Gastroesophageal sphincter (tissue), 4 donors: Measurements from ENCODE around the gene ELF1. TPM values are rescaled to one million over a fixed set of nuclear protein-coding genes. Genes with fewer than 3 reads are reported as not detected.
A peak's percentile ranks its signal among the peaks of the same experiment; 100 is the strongest.

Source experiments
- ATAC-seq: fragments of 150-250 bp; one replicate; pipeline ENCODE4 v1.9.1; 2016; ENCODE audit warnings: mild to moderate bottlenecking, moderate library complexity
- H3K27ac ChIP-seq, 4 donors: fragments of 200-600 bp; sonication (generic) in 3 of 4; 1 replicate in 3 of 4; 2 replicates in 1 of 4; pipeline ENCODE4 v1.5.1; 2016 to 2019
- H3K27me3 ChIP-seq: fragments of 200-600 bp; sonication (generic); one replicate; pipeline ENCODE4 v1.5.1; 2019
- H3K36me3 ChIP-seq, 2 donors: fragments of 200-600 bp; sonication (generic); one replicate each; pipeline ENCODE4 v1.5.1; 2019; ENCODE audit warnings: control low read depth in 1 of 2
- H3K4me1 ChIP-seq, 3 donors: fragments of 200-600 bp; sonication (generic); 1 replicate in 2 of 3; 2 replicates in 1 of 3; pipeline ENCODE4 v1.5.1; 2016 to 2019; ENCODE audit warnings: control low read depth in 2 of 3
- H3K4me3 ChIP-seq, 2 donors: fragments of 200-600 bp; sonication (generic); one replicate each; pipeline ENCODE4 v1.5.1; 2019; ENCODE audit warnings: mild to moderate bottlenecking in 1 of 2, moderate library complexity in 1 of 2
- H3K9me3 ChIP-seq, 3 donors: fragments of 200-600 bp; sonication (generic); one replicate each; pipeline ENCODE4 v1.5.1; 2017 to 2019; ENCODE audit warnings: control low read depth in 2 of 3
- EP300 ChIP-seq: sonication (generic); formaldehyde crosslinking; IDR thresholded peaks from one replicate; pipeline ENCODE4 v1.6.1; 2017; ENCODE audit warnings: antibody characterized with exemption, mild to moderate bottlenecking
- POLR2A ChIP-seq, 2 donors: fragments of 450-650 bp; IDR thresholded peaks; one replicate each; pipeline ENCODE4 v1.6.1; 2017; ENCODE audit warnings: antibody characterized with exemption in 2 of 2, mild to moderate bottlenecking in 2 of 2, moderate library complexity in 1 of 2
- POLR2AphosphoS5 ChIP-seq: sonication (generic); formaldehyde crosslinking; IDR thresholded peaks from one replicate; pipeline ENCODE4 v1.6.1; 2017; ENCODE audit warnings: antibody characterized with exemption
- WGBS, 2 donors: methylation state at CpG; one replicate each; pipeline ENCODE4 v1.1.5; 2018; ENCODE audit warnings: low coverage in 1 of 2; 5-methylcytosine and 5-hydroxymethylcytosine counted together
- total RNA-seq, 4 donors: library from RNA; depleted of rRNA; stranded (reverse); fragments of >200 nt; gene quantifications; one replicate each; pipeline ENCODE4 v1.1.0, GENCODE V29; 2016
- TF ChIP-seq, protein P1 (sequence below), 4 experiments: fragments of 200-600 bp in 2 of 4; fragments of 450-650 bp in 2 of 4; sonication (generic) in 1 of 4; IDR thresholded peaks; one replicate each; pipeline ENCODE4 v1.5.1; 2017 to 2019; ENCODE audit warnings: antibody characterized with exemption in 4 of 4, mild to moderate bottlenecking in 2 of 4, moderate library complexity in 2 of 4

Gene ELF1
- total RNA-seq, 4 donors from 2014 or later: 58.2 to 86.6 (median 69.3) TPM

- H3K4me3 ChIP-seq: no peak overlapping the region
- H3K27me3 ChIP-seq: no peaks in the 10 kb centered on the region
- H3K27ac ChIP-seq: peak overlapping the region in 1 of 4 donors; percentile 3
- WGBS, 2 donors: 79 to 88% methylated on average over 2 of the region's 2 CpGs
- ATAC-seq: no peak
- H3K36me3 ChIP-seq: no peaks in the 10 kb centered on the region
- peaks cover 0 to 60% (median 5%) of the 10 kb centered on the region in 3 donors for H3K4me1 ChIP-seq
- TF ChIP-seq EP300 (no peak), POLR2AphosphoS5 (no peak), POLR2A (IDR thresholded peaks at IDR 0.05) (no peak)
- TF ChIP-seq, protein P1, sequence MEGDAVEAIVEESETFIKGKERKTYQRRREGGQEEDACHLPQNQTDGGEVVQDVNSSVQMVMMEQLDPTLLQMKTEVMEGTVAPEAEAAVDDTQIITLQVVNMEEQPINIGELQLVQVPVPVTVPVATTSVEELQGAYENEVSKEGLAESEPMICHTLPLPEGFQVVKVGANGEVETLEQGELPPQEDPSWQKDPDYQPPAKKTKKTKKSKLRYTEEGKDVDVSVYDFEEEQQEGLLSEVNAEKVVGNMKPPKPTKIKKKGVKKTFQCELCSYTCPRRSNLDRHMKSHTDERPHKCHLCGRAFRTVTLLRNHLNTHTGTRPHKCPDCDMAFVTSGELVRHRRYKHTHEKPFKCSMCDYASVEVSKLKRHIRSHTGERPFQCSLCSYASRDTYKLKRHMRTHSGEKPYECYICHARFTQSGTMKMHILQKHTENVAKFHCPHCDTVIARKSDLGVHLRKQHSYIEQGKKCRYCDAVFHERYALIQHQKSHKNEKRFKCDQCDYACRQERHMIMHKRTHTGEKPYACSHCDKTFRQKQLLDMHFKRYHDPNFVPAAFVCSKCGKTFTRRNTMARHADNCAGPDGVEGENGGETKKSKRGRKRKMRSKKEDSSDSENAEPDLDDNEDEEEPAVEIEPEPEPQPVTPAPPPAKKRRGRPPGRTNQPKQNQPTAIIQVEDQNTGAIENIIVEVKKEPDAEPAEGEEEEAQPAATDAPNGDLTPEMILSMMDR (IDR thresholded peaks at IDR 0.05): no peak
- no peaks in the 10 kb centered on the region for H3K9me3 ChIP-seq
Observed at GRCh38 chr13:41019578-41020347, 647 bp upstream of the ELF1 start.

GRCh38 chr13:41018602-41018948, 541 bp downstream of the ELF1 start:
- Histone ChIP-seq H3K36me3 (no peaks in the 10 kb centered on the region), H3K4me1 (peaks cover 0 to 59% (median 5%) of the 10 kb centered on the region in 3 donors), H3K27ac (peak overlapping the region in 3 of 4 donors; percentile 33 to 57 (median 47)), H3K4me3 (peak overlapping the region; percentile 12 to 25), H3K9me3 (no peaks in the 10 kb centered on the region), H3K27me3 (no peaks in the 10 kb centered on the region)
- 87 to 100% methylated on average over 1 of the region's 1 CpG for WGBS, 2 donors
- ATAC-seq: no peak
- TF ChIP-seq, protein P1 (IDR thresholded peaks at IDR 0.05): no peak
- no peak for TF ChIP-seq POLR2AphosphoS5
- TF ChIP-seq POLR2A (IDR thresholded peaks at IDR 0.05): no peak
- no peak for TF ChIP-seq EP300

DNA sequence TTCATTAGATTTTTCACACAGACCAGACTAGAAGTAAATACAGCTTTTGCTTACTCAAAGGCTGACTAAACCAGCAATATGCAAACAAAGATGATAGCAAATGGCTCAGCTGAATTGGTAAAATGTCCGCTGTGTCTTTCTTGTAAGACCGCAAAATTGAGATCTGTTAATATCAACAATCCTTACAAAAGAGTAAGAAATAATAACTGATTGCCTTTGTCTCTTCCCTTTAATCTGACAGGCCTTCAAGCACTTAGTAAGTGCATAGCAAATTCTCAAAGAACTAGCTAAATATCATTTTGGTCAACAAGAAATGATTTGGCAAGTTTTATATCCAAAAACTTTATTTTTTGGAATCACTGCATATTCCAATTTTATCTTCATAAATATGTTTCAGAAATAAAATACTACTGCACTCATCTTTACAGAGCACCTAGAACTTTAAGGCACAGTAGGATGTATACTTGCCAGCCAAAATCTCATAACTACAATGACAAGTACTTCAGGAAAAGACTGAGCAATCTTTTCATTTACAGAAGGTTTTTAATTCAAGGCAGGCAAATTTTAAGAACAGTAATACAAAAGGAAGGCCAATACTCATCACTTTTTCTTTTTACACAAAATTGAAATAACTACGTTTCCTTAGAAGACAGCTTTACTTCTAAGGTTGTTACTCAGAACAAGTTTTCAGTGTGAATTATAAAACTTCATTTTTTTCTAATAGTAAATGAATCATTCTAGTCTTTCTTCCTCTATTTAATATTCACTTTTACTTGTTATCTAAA, 1.1 kb downstream of the ELF1 start:
- H3K4me3 ChIP-seq: peak overlapping the region; percentile 8 to 12
- peak overlapping the region in 3 of 4 donors; percentile 23 to 57 (median 33) for H3K27ac ChIP-seq
- WGBS, 2 donors: 67 to 93% methylated on average over 3 of the region's 3 CpGs
- H3K27me3 ChIP-seq: no peaks in the 10 kb centered on the region
- peaks cover 0 to 57% (median 5%) of the 10 kb centered on the region in 3 donors for H3K4me1 ChIP-seq
- no peaks in the 10 kb centered on the region for H3K36me3 ChIP-seq
- no peak for ATAC-seq
- TF ChIP-seq POLR2A (IDR thresholded peaks at IDR 0.05) (no peak), EP300 (no peak), POLR2AphosphoS5 (no peak)
- TF ChIP-seq, protein P1 (IDR thresholded peaks at IDR 0.05): no peak
- no peaks in the 10 kb centered on the region for H3K9me3 ChIP-seq

DNA sequence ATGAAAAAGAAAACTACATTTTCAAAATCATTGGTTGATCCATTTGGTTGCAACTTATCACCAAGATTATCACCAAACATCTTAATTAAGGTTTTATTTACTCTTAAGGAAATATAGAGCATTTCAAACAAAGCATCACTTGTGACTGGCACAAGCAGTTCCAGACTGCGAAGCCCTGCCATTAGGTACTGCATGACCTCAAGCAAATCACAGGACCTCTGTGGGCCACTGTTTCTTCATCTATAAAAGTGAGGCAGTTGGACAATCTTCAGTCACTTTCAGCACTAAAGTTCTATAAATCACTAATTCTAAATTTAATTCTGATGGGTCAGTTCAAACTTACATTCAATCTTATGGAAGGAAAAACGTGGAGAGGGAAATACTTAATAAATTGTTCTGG, 2.0 kb downstream of the ELF1 start:
- Histone ChIP-seq H3K27ac (peak overlapping the region in 3 of 4 donors; percentile 9 to 57 (median 33)), H3K4me3 (peak overlapping the region in 1 of 2 donors; percentile 8), H3K27me3 (no peaks in the 10 kb centered on the region), H3K4me1 (peaks cover 0 to 57% (median 5%) of the 10 kb centered on the region in 3 donors), H3K36me3 (no peaks in the 10 kb centered on the region), H3K9me3 (no peaks in the 10 kb centered on the region)
- TF ChIP-seq POLR2AphosphoS5: no peak
- no peak for TF ChIP-seq EP300
- TF ChIP-seq POLR2A (IDR thresholded peaks at IDR 0.05): no peak
- TF ChIP-seq, protein P1 (IDR thresholded peaks at IDR 0.05): no peak
- 67 to 75% methylated on average over 1 to 2 of the region's 2 CpGs for WGBS, 2 donors
- no peak for ATAC-seq
